OCI-LY7 (cell line): ENCODE data around the gene ZNF451.
"Not testable (repeated sequence)": the region's sequence is repeated elsewhere in the genome, so short reads cannot be mapped to it uniquely, and the experiment has no call there.

Experiments
- CTCF ChIP-seq: fragments of 200-600 bp; sonication (generic); conservative IDR thresholded peaks from 2 replicates; pipeline ENCODE4 v1.5.1; 2014; ENCODE audit warnings: mild to moderate bottlenecking, antibody characterized with exemption, low read length, moderate library complexity, mixed read lengths
- EZH2phosphoT487 ChIP-seq: fragments of 200-600 bp; sonication (generic); IDR thresholded peaks from 2 replicates; pipeline ENCODE4 v1.6.1; 2018; ENCODE audit warnings: low read depth, borderline replicate concordance, mild to moderate bottlenecking, mixed run types, antibody characterized with exemption, low read length, moderate library complexity, mixed read lengths

DNA sequence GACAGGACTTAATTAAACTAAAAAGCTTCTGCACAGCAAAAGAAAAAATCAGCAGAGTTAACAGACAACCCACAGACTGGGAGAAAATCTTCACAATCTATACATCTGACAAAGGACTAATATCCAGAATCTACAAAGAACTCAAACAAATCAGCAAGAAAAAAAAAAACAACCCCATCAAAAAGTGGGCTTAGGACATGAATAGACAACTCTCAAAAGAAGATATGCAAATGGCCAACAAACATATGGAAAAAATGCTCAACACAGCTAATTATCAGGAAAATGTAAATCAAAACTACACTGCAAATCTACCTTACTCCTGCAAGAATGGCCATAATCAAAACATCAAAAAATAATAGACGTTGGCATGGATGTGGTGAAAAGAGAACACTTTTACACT lies 45.9 kb upstream of the ZNF451 start:
- not testable (repeated sequence) for TF ChIP-seq CTCF, EZH2phosphoT487
